K562 (cell line): ENCODE data around the gene ALG14. TPM values are rescaled to one million over a fixed set of nuclear protein-coding genes. Genes with fewer than 3 reads are reported as not detected.

Experiments used
- ATAC-seq: fragments of 200-7000 bp; cut with Tn5 transposase; 3 replicates; pipeline ENCODE4 v1.9.1; 2020; ENCODE audit warnings: moderate library complexity
- BruUV-seq: library from RNA; stranded (reverse); fragments of 400-500 nt; replicated peaks from 2 replicates; lab custom pipeline; 2021; lab: Mats Ljungman, UMichigan
- CTCF ChIA-PET: fragments of 300-600 bp; formaldehyde crosslinking; extraction: SDS; loops from one replicate; lab custom pipeline; 2021; ENCODE audit warnings: low intra/inter-chr PET ratio; lab: Yijun Ruan, JAX
- POLR2A ChIA-PET: fragments of 300-600, 350-650 bp; sonication (Branson Sonifier 250); formaldehyde crosslinking; extraction: SDS; loops from one replicate; lab custom pipeline; 2021; ENCODE audit warnings: antibody characterized with exemption, inconsistent platforms; lab: Yijun Ruan, JAX
- DNase-seq, 4 experiments: peaks; one replicate each; pipeline versions ENCODE4 v3.0.0 to v3.0.0-alpha.2; 2011 to 2018; ENCODE audit warnings: low spot score in 3 of 4, mixed read lengths in 3 of 4; ENCODE audit errors: extremely low read depth in 1 of 4
- FAIRE-seq: peaks from 2 replicates; lab custom pipeline; 2011; peaks lifted over from hg19 to GRCh38; lab: Jason Lieb, UNC
- H2AFZ ChIP-seq: 2 replicates; pipeline ENCODE4 v1.6.0; 2011; ENCODE audit warnings: low read depth, low read length, control low read depth, inconsistent platforms
- H3K27ac ChIP-seq: fragments of 200-600 bp; 3 replicates; pipeline ENCODE4 v1.8.0; 2011; ENCODE audit warnings: low read depth, mild to moderate bottlenecking, control low read depth, inconsistent platforms, low read length, moderate library complexity, mixed read lengths; ENCODE audit errors: extremely low read depth
- H3K27me3 ChIP-seq, 2 experiments: fragments of 300-600 bp in 1 of 2; 2 replicates in 1 of 2; 3 replicates in 1 of 2; pipeline versions ENCODE4 v1.6.0 to v1.8.0; 2011; ENCODE audit warnings: inconsistent platforms in 2 of 2, low read length in 2 of 2, mild to moderate bottlenecking in 1 of 2, mixed read lengths in 1 of 2, moderate library complexity in 1 of 2; ENCODE audit not compliant: control insufficient read depth in 2 of 2, insufficient read depth in 2 of 2
- H3K36me3 ChIP-seq: fragments of 300-600 bp; 3 replicates; pipeline ENCODE4 v1.8.0; 2011; ENCODE audit warnings: mild to moderate bottlenecking, low read length, inconsistent platforms; ENCODE audit not compliant: control insufficient read depth, insufficient read depth
- H3K4me1 ChIP-seq, 2 experiments: fragments of 200-600 bp in 1 of 2; replicated peaks in 1 of 2; 2 replicates in 1 of 2; 3 replicates in 1 of 2; pipeline versions ENCODE4 v1.5.1 to v1.8.0; 2011; ENCODE audit warnings: inconsistent platforms in 2 of 2, low read length in 2 of 2, mild to moderate bottlenecking in 1 of 2, mixed read lengths in 1 of 2, moderate library complexity in 1 of 2; ENCODE audit not compliant: control insufficient read depth in 2 of 2, insufficient read depth in 2 of 2
- H3K4me2 ChIP-seq: 2 replicates; pipeline ENCODE4 v1.6.1; 2011; ENCODE audit warnings: low read length, control low read depth, inconsistent platforms, mixed read lengths; ENCODE audit not compliant: insufficient read depth
- H3K4me3 ChIP-seq: fragments of 200-600 bp; sonication (generic), shearing (Covaris generic); 2 replicates; pipeline ENCODE4 v1.5.1; 2016; ENCODE audit warnings: control low read depth, inconsistent platforms
- H3K79me2 ChIP-seq: fragments of 200-600 bp; 3 replicates; pipeline ENCODE4 v1.8.0; 2011; ENCODE audit warnings: low read length, inconsistent platforms; ENCODE audit not compliant: control insufficient read depth, insufficient read depth
- H3K9ac ChIP-seq, 2 experiments: 2 replicates each; pipeline versions ENCODE4 v1.6.0 to v1.6.1; 2011; ENCODE audit warnings: low read depth in 2 of 2, low read length in 2 of 2, control low read depth in 1 of 2, inconsistent platforms in 1 of 2, mild to moderate bottlenecking in 1 of 2, mixed read lengths in 1 of 2; ENCODE audit not compliant: insufficient read depth in 1 of 2
- H3K9me1 ChIP-seq: one replicate; pipeline ENCODE4 v1.6.0; 2011; ENCODE audit warnings: inconsistent platforms, mild to moderate bottlenecking, low read length, moderate library complexity; ENCODE audit not compliant: control insufficient read depth, insufficient read depth
- H3K9me3 ChIP-seq: replicated peaks from 2 replicates; pipeline ENCODE4 v1.5.1; 2011; ENCODE audit warnings: low read depth, low read length, inconsistent platforms; ENCODE audit not compliant: control insufficient read depth, insufficient read depth
- H4K20me1 ChIP-seq: replicated peaks from 2 replicates; pipeline ENCODE4 v1.6.1; 2011; ENCODE audit warnings: low read length, inconsistent platforms, mixed read lengths; ENCODE audit not compliant: control insufficient read depth, insufficient read depth
- FOSL1 ChIP-seq: fragments of 200-800 bp; sonication (Bioruptor generic); conservative IDR thresholded peaks from 2 replicates; pipeline ENCODE4 v1.6.1; 2016; ENCODE audit warnings: missing genetic modification characterization, missing compliant biosample characterization
- HSF4 ChIP-seq: fragments of 250-450 bp; sonication (Bioruptor Pico); IDR thresholded peaks from 2 replicates; pipeline ENCODE4 v2.1.2; 2022; ENCODE audit warnings: mild to moderate bottlenecking, moderate library complexity, borderline replicate concordance
- MAFF ChIP-seq: IDR thresholded peaks from 2 replicates; pipeline ENCODE4 v1.6.1; 2012; ENCODE audit warnings: low read length, improper control_type of control experiment
- MTF1 ChIP-seq: fragments of 250-450 bp; sonication (Bioruptor Pico); IDR thresholded peaks from 2 replicates; pipeline ENCODE4 v1.9.0; 2021; ENCODE audit warnings: moderate library complexity, mild to moderate bottlenecking, inconsistent platforms, borderline replicate concordance
- NR4A1 ChIP-seq, 2 experiments: fragments of 250-450 bp in 1 of 2; fragments of 450-650 bp in 1 of 2; sonication (Bioruptor Pico) in 1 of 2; IDR thresholded peaks; 2 replicates each; pipeline versions ENCODE4 v1.4.0 to v1.6.1; 2016 to 2020; ENCODE audit warnings: mild to moderate bottlenecking in 2 of 2, missing compliant biosample characterization in 1 of 2, missing genetic modification characterization in 1 of 2, moderate library complexity in 1 of 2
- POLR2AphosphoS5 ChIP-seq: IDR thresholded peaks from 2 replicates; pipeline ENCODE4 v1.6.1; 2011; ENCODE audit warnings: mild to moderate bottlenecking, low read depth, low read length, moderate library complexity; ENCODE audit not compliant: control insufficient read depth, insufficient read depth
- ZFP91 ChIP-seq: sonication (generic); formaldehyde crosslinking; IDR thresholded peaks from 2 replicates; pipeline ENCODE4 v1.8.0; 2022; ENCODE audit warnings: mild to moderate bottlenecking, missing genetic modification reagents
- ZNF785 ChIP-seq: fragments of 250-450 bp; sonication (Bioruptor Pico); IDR thresholded peaks from 2 replicates; pipeline ENCODE4 v1.4.0; 2020; ENCODE audit warnings: mild to moderate bottlenecking
- WGBS: fragments of 100-300 bp; shearing (Covaris generic); methylation state at CpG from one replicate; pipeline ENCODE4 v1.1.6; 2016; ENCODE audit warnings: low coverage, mixed read lengths; ENCODE audit not compliant: insufficient coverage; ENCODE audit errors: missing lambda C conversion rate; 5-methylcytosine and 5-hydroxymethylcytosine counted together
- in situ Hi-C: fragments of 300-500 bp; cut with MboI; formaldehyde crosslinking; loops from 4 replicates; pipeline ENCODE4 v1.15.0; 2018; ENCODE audit warnings: inconsistent platforms, mixed read lengths
- intact Hi-C: fragments of 100-400 bp; cut with micrococcal nuclease; formaldehyde crosslinking; loops from 2 replicates; pipeline ENCODE4 v1.14.2; 2022
- polyA plus RNA-seq, 8 experiments: library from polyadenylated mRNA; depleted of rRNA in 4 of 8; stranded (reverse) in 5 of 8; unstranded in 3 of 8; fragments of >200 nt; fragmentation: Nextera tagmentation in 2 of 8; fragmentation: Illumina TruSeq in 1 of 8; extraction: Ambion mirVana in 2 of 8; extraction: Trizol in 1 of 8; gene quantifications; 2 replicates each; pipeline versions ENCODE4 v1.2.1 to v1.2.3, GENCODE V29; 2011 to 2014; ENCODE audit warnings: inconsistent platforms in 1 of 8, missing spikeins in 1 of 8
- total RNA-seq, 7 experiments: library from RNA; depleted of rRNA in 6 of 7; stranded (reverse); fragments of >200 nt in 6 of 7; fragmentation: Illumina TruSeq in 2 of 7; extraction: Trizol in 2 of 7; gene quantifications; 2 replicates each; pipeline versions ENCODE4 v1.2.1 to v1.2.3, GENCODE V29; 2011 to 2021; ENCODE audit warnings: low replicate concordance in 1 of 7

Gene ALG14
- total and polyA plus RNA-seq, 9 of the 15 experiments (the other 6 are each of a cell fraction or from before 2014, with no cell fraction given), result 2.8 to 16.2 (median 4.9) TPM

DNA sequence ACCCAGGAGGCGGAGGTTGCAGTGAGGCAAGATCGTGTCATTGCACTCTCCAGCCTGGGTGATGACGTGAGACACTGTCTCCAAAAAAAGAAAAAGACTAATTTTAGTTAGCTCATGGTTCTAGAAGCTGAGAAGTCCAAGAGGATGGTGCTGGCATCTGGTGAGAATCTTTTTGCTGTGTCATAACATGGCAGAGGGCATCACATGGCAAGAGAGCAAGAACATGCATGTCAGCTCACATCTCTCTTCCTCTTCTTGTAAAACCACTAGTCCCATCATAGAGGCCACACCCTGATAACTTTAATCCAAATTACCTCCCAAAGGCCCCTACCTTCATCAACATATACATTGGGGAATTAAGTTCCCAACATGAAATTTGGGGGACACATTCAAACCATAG, 132.0 kb downstream of the ALG14 start:
- CTCF ChIA-PET, result no interaction called here
- ATAC-seq (no peak), FAIRE-seq (no peak), DNase-seq (no peak)
- Histone ChIP-seq H3K9me1 (no peaks in the 10 kb centered on the region), H3K4me3 (no peak overlapping the region), H4K20me1 (no peaks in the 10 kb centered on the region), H3K36me3 (no peaks in the 10 kb centered on the region), H3K27ac (no peak overlapping the region), H3K9ac (no peak overlapping the region), H2AFZ (no peak overlapping the region), H3K9me3 (no peaks in the 10 kb centered on the region), H3K4me2 (no peak overlapping the region), H3K4me1 (no peaks in the 10 kb centered on the region), H3K27me3 (peaks cover 6% of the 10 kb centered on the region in 2 experiments; a peak in 2 of 5 replicates), H3K79me2 (no peaks in the 10 kb centered on the region)
- BruUV-seq, result no TSS peak
- TF ChIP-seq MAFF, result no peak
- no peak for TF ChIP-seq MTF1 (CRISPR knock-in tag)
- no peak for TF ChIP-seq ZFP91
- no peak for TF ChIP-seq ZNF785 (CRISPR knock-in tag)
- no peak for TF ChIP-seq HSF4 (CRISPR knock-in tag)
- no peak for TF ChIP-seq FOSL1 (tag)
- no peak for TF ChIP-seq NR4A1 (CRISPR knock-in tag; IDR thresholded peaks at IDR 0.05)
- no peak for TF ChIP-seq NR4A1 (tag; IDR thresholded peaks at IDR 0.05)
- TF ChIP-seq POLR2AphosphoS5, result no peak
- intact Hi-C loops (no loop called here), in situ Hi-C loops (no loop called here)
- WGBS, result 0% methylated on average over 2 of the region's 3 CpGs
- POLR2A ChIA-PET, result interaction anchor here (0.5 kb wide), 1 partner anchor 61 kb away, joined by 3 read pairs; no protein-coding TSS in a partner anchor
